ENCODE data around the gene NCOA3.

NCOA3 gene

DNA sequence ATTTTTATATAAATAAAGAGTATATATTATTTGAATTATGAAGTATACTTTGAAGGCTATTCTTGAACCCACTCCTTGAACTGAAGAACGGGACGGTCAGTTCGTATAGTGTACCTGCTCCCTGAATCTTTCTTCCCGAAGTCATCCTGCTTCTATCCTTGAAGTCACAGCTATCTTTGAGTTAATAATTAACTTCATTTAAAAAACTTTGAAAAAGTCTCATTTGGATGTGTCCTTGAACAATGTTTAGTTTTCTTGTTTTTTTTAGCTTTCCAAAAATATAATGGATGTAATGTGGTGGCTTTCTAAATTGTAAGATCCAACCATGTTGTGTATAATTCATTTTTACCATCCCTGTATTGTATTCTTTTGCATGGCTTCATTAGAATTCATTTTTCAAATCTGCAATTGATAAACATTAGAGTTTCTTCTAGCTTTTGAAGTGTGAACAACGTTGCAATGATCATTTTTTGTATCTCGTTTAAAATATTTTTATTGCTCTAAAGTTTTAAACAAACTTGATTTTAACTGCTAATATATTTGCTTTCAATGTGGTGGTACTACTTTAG is 94.4 kb downstream of the NCOA3 start:
- no peak for DNase-seq (ENCODE audit: low read depth, low spot score)

DNA sequence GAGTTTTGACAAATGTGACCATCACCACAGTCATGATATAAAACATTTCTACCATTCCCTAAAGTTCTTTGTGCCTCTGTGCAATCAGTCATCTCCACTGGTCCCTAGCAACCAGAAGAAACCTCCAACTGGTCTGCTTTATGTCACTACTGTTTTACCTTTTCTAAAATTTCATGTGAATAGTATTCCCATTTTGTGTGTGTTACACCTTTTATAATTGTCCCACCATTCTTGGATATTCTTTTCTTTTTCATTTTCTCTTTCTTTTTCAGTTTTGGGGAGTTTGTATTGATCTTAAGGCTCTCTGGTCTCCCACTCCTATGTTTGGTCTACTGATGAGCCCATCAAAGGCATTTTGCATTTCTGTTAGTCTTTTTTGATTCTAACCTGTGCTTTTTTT is 95.4 kb downstream of the NCOA3 start:
- DNase-seq (ENCODE audit: low read depth, low spot score) = no peak

DNA sequence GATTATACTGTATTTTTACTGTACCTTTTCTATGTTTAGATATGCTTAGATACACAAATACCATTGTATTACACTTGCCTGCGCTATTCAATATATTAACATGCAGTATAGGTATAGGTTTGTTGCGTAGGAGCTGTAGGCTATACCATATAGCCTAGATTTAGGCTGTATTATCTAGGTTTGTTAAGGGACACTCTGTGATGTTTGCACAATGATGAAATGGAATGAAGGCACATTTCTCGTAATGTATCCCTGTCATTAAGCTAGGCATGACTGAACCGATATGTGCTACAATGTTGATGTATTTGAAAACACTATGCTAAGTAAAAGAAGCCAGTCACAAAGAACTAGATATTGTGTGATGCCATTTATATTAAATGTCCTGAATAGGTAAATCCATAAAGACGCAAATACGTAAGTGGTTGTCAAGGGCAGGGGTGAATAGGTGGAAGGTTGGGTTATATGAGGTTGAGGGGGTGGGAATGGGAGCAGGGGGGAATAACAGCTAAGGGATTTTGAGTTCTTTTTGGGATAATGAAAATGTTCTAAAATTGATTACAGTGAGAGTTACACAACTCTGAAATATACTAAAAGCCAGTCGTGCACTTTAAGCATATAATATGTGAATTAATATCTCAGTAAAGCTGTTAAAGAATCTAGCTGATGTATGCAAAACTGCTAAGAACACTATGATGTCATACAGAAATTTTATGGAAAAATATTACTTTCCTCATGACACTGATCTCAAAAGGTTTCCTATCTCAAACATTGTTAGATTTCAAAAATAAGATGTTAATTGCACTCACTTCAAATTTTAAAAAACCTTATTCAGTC is 97.4 kb downstream of the NCOA3 start:
- no peak for DNase-seq (ENCODE audit: low read depth, low spot score)

DNA sequence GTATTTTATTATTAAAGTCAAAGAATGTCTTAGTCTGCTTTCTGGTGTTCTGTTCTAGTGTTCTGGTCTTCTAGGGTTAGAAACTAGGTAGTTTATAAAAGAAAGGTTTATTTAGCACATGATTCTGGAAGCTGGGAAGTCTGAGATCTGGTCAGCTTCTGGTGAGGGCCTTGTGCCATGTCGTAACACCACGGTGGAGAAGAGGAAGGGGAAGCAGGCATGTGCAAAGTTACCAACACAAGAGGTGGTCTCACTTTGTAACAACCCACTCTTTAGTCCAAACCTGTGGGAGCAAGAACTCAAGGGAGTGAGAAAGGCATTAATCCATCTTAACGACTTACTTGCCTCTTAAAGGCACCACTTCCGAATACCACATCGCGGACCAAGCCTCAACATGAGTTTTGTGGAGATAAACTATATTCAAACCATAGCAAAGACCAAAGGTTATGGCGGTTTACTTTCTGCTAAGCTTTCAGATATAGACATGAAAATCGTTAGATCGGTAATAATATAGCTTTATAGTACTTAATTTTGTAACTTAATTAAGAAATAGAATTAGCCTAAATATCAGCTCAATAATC is 99.4 kb downstream of the NCOA3 start:
- no peak for DNase-seq (ENCODE audit: low read depth, low spot score)

DNA sequence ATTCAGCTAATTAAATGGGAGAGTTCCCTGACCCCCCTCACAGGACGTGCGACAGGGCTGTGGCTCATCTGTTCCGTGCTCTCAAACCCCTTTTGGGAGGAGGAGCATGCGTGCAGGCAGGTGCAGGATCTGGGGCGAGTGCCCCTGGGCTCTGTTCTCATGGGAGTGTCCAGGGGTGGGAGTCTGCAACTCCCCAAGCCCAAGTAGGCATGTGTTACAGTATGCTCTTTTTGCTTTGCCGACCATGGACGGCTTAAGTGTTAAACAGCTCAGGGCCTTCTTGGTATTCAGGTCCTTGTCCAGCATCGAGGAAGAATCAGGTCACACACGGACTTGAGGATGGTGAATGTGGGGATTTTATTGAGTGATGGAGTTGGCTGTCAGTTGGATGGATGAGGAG is 101.6 kb downstream of the NCOA3 start:
- no peak for DNase-seq (ENCODE audit: low read depth, low spot score)

DNA sequence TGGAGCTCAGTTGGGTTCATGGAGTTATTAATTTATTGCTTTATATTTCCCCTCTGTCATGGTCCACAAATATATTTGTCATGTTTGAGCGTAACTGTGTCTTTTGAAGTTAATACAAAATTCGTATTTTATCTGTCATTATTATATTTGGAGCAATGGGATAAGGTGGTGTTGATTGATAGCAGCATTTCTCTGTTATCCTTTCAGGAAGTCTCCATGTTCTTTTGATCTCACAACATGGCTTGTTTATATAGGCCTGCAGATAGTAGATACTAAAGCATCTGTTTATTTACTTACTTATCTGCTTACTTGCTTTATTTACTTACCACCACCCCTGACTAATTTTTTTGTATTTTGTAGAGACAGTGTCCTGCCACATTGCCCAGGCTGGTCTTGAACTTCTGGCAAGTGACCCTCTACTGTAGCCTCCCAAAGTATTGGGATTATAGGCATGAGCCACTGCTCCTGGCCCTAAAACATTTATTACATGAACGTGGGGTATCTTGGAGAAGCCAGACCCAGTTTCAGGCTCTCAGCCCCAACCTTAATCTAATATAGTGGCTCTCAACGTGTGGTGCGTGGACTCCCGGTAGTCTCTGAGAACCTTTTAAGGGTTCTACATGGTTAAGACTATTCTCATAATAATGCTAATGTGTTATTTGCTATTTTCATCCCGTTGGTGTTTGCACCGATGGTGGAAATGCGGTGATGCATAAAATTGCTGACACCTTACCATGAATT is 104.2 kb downstream of the NCOA3 start:
- no peak for DNase-seq (ENCODE audit: low read depth, low spot score)

DNA sequence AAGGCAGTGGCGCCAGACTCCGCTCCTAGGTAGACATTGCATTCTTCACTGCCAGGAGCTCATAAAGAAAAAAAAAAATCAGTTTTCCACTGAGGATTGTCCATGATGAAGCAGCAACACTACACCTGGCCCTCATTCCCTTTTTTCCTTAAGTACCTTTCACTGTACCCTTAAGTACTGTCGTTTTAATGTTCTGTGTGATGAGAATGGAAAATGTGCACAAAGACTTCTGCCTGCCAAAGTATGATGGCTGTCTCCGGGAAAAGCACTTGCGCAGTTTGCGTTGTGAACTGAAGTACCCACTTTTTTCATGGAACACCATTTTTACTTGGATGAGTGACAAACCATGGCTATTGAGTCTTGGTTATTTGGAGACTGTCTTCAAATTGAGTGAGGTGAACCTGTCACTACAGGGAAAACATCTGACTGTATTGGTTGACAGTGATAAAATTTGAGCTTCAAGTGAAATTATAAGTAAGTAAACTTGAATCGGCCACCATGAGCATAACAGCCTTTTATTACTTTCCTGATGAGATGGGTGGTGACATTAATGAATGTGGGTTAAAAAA is 104.8 kb downstream of the NCOA3 start:
- no peak for DNase-seq (ENCODE audit: low read depth, low spot score)

DNA sequence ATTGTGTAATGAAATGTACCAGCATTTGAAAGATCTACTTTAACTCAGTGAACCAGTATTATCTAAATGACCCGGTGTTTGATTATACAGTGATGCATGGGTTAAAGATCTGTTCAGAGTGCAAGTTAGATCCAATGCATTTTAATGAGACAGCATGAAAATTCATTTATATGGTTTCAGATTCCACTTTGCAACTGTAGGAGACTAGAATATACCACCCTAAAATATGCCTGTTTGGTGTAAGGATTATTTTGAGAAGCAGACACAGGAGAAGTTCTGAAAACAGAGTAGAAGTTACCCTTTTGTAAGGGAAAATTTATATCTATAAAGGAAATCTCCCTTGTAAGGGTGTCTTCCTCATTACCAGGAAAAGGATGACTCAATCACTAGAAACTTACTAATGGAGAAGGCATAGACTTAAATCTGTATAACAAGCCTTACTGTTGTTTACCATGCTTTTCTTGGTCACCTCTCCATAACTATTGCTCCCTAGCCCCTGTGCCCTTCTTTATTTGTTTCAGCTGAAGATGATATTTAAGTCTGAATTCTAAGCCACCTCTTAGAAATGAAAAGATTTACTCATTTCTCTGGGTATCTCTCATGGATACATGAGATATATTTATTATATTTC is 105.4 kb downstream of the NCOA3 start:
- DNase-seq (ENCODE audit: low read depth, low spot score) = no peak

DNA sequence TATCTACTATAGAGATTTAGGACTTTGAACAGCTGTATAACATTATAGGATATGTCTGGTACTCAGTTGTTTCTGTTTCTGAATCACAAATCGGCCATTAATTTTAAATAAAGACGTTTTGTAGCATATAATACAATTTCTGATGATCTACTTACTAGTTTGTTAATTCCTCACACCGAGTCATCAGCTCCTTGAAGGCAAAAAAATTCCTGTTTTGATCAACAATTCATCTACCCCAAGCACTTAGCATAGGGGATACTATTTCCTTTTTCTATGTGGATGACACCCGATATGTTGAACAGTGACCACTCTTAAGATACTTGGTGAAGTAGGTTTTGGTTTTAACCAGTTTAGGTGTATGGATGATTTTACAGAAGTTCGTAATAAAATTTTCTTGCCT is 107.3 kb downstream of the NCOA3 start:
- DNase-seq (ENCODE audit: low read depth, low spot score) = no peak

DNA sequence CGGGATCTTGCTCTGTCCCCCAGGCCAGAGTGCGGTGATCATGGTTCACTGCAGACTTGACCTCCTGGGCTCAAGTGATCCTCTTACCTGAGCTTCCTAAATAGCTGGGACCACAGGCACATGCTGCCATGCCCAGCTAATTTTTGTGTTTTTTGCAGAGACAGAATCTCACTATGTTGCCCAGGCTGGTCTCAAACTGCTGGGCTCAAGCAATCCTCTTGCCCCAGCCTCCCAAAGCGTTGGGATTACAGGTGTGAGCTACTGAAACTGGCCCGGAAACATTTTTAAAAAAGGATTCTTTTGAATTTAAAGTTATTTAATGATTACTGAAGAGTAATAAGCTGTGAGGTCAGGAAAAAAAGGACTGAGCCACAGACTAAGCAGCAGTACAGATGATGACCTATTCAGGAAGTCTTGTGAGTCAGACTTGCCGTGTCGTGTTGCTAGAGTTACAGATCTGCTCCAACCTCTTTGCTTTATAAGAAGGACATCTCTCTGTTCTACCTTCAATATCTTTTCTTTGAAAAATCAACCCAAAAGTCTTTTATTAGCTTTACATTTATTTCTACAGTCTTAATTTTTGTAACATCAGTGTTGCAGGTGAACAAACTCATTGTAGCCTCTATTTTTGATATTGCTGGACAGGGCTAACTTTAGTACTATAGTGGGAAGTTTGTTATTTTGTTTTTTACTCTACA is 108.7 kb downstream of the NCOA3 start:
- DNase-seq (ENCODE audit: low read depth, low spot score) = peak; percentile 40

DNA sequence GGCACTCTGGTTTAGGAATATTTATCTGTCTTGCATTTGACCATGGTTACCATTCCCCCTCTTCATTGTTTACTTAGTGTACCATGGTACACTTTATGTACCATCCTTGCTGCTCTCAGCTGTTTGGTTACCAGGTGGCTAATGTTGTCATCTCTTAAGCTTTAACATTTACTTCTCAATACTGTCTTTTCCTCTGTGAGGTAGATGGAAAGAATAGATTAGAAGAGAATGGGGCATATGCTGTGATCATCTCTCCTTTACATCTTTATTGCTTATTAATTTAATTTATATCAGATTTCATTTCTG is 109.2 kb downstream of the NCOA3 start:
- no peak for DNase-seq (ENCODE audit: low read depth, low spot score)

DNA sequence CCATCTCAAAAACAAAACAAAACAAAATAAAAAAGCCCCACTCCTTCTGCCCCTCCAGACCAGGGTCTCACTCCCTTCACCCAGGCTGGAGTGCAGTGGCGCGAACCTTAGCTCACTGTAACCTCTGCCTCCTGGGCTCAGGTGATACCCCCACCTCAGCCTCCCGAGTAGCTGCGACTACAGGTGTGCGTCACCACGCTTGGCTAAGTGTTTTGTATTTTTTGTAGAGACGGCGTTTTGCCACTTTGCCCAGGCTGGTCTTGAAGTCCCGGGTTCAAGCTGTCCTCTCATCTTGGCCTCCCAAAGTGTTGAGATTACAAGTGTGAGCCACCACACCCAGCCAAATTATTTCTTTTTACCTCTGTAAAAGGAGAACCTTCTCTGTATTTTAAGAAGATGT is 110.1 kb downstream of the NCOA3 start:
- no peak for DNase-seq (ENCODE audit: low read depth, low spot score)

DNA sequence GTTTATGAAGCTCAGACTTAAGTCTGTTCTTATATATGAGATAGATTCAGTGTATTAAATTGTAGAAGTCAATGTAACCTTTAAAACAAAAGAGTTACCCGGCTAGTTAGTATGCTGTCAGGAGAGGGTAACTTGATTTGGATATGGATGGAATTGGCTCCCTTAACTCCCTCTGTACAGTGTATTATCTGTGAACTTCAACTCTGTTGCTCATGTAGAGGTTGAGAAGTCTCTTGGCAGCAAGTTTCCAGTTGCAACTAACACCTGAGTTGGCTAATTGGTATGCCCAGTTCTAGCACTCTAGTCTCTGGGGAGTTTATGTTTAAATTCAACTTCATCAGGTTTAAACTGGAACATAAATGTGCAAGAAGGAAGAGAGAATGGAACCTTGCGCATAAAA is 111.0 kb downstream of the NCOA3 start:
- DNase-seq (ENCODE audit: low read depth, low spot score) = no peak

DNA sequence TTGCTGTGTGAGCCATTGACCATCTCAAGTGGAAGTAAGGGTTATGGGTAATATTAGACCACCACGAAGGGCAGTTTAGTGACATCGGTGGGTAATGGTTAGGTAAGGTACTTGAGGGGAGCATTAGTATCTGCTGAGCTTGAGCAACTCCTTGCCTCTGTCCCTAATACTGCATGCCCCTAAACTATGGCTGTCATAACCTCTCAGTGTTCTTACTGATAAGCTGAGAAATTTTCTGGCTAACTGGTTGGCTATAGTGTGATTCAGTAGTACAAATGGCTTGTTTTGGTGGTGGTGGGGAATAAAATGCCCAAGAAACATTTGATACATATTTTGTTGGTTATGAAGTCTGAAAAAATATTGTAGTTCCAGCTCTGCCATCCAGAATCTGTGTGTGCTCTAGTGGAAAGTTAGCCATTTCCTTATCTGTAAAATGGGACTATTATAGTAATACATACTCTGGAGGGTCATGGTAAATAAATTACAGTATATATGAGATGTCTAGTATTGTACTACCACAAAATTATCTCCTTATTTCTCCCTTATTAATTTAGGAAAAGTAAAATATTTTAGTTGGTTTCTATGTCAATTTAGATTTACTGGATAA is 113.1 kb downstream of the NCOA3 start:
- DNase-seq (ENCODE audit: low read depth, low spot score) = no peak

DNA sequence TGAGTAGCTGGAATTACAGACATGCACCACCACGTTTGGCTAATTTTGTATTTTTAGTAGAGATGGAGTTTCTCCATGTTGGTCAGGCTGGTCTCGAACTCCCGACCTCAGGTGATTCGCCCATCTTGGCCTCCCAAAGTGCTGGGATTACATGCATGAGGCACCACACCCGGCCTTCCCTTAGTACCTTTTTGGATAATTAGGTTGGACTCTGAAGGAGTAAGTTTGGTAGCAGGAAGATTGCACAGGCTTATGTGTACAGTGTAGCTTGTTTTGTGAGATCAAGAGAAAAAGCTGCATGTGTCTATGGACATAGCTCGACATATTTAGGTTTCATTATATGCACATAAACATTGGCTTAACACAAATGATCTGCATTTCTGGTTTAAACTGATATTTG is 116.8 kb downstream of the NCOA3 start:
- DNase-seq (ENCODE audit: low read depth, low spot score) = no peak

DNA sequence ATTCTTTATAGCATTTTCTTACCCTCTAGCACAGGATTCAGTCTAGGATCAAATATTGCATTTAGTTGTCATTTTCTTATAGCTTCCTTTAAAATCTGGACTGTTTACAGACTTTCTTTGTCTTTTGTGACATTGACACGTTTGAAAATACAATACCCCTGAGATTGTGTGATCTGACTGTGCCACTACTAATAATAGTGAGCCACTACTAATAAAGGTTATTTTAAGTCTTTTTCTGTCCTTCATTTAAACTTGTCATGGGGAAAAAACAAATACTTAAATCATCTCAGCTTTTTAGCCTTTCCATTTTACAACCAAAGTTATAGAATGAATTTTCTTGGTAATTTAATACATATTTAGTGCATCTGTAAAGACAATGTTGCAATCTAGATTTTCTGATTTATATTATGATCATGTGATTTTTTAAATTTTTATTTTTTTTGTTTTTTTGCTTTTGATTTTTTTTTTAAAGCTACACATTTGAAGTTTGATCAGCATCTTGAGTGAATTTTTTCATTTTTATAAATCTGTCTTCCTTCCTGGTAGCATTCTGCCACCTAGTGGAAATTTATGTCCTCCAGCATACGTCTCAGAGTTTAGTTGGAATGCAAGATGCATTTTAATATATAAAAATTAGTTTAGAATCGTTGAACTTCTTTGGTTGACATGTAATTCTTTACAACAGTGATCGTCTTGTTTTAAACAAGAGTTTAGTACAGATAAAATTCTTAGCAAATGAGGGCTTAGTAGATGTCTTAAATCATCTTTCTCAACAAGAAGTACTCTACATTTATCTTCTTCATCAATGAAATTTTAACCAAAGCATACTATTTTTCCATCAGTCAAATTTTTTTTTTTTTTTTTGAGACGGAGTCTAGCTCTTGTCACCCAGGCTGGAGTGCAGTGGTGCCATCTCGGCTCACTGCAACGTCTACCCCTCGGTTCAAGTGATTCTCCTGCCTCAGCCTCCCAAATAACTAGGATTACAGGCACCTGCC is 119.4 kb downstream of the NCOA3 start:
- no peak for DNase-seq (ENCODE audit: low read depth, low spot score)

DNA sequence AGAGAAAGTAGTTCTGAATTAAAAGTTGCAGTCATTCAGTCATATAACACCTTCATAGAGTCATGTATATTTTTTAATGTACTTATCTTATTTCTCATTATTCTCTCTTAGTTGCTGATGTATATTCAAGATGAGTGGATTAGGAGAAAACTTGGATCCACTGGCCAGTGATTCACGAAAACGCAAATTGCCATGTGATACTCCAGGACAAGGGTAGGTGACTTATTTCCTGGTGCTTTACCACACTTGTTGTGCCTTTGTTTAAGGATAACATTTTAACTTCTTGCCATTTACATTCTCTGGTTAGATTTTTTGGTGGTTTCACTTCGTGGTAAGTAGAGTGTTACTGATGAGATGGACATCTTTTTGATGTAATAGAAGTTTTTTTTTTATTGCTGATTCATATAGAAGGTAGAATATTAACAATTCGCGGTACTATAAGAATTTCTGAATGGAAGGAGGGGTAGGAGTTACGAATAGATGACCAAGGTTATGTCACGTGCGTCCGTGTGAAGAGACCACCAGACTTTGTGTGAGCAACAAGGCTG is 120.5 kb downstream of the NCOA3 start:
- no peak for DNase-seq (ENCODE audit: low read depth, low spot score)

DNA sequence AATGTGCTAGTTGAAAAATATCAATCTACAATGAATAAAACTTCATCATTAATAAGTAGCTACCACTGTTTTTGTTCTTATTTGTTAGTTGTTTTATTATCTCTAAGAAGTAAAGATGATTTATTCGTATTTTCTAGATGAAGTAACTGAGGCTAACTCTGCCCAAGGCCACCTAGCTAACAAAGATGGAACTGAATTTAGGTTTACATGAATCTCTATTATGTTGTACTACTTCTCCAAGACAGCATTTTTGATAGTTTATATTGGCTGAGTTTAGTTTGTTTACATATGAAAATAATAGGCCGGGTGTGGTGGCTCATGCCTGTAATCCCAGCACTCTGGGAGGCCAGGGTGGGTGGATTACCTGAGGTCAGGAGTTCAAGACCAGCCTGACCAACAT is 121.5 kb downstream of the NCOA3 start:
- no peak for DNase-seq (ENCODE audit: low read depth, low spot score)

DNA sequence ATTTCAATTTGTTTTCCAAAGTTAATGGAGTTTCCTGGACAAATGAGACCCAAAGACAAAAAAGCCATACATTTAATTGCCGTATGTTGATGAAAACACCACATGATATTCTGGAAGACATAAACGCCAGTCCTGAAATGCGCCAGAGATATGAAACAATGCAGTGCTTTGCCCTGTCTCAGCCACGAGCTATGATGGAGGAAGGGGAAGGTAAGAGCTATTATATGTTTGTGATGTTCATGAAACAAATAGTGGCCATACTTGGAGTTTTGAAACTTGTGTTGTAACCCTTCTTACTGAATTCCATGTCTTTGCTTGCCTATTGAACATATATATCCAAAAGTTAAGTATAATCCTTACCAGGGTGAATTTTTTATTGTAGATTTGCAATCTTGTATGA is 125.9 kb downstream of the NCOA3 start:
- no peak for DNase-seq (ENCODE audit: low read depth, low spot score)
